ENCODE measurements around the gene CPEB1. TPM values are rescaled to one million over a fixed set of nuclear protein-coding genes. Genes with fewer than 3 reads are reported as not detected.

CPEB1 gene
- polyA plus RNA-seq, 2 of the 4 experiments (the other 2 are of a cell fraction) = 2.7 to 7.0 TPM

DNA sequence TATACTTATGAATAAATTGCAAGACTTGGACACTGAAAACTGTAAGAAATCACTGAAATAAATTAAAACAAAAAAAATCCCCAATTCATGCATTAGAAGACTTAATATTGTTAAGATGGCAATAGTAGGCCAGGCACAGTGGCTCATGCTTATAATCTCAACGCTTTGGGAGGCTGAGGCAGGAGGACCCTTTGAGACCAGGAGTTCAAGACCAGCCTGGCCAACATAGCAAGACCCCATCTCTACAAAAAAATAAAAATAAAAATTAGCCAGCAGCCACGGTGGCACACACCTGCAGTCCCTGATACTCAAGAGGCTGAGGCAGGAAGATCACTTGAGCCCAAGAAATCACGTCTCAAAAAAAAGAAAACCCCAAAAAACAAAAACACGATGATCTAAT, 35.8 kb downstream of the CPEB1 start (continued):
- no peak for TF ChIP-seq FOXS1 (CRISPR knock-in tag; IDR thresholded peaks at IDR 0.05)
- no peak for TF ChIP-seq RNF2 (IDR thresholded peaks at IDR 0.05; ENCODE audit: borderline replicate concordance, low read depth)
- no peak for TF ChIP-seq POLR2AphosphoS2 (conservative IDR thresholded peaks at IDR 0.05; ENCODE audit: low read length)

DNA sequence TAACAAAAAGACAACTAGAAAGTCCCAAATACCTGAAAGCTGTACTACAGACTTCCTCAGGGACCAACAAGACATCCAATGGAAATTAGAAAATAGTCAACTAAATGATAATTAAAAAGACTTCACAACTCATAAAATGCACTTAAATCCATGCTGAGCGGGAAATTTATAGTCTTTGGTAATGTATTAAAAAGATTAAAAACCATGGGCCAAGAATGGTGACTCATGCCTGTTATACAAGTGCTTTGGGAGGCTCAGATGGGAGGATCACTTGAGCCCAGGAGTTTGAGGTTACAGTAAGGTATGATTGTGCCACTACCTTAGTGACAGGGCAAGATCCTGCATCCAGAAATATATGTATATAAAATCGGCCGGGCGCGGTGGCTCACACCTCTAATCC, 45.0 kb downstream of the CPEB1 start:
- ChIA-PET POLR2A (no interaction called here), CTCF (interaction anchor here (0.6 to 1.0 kb wide), 2 partner anchors 20 to 59 kb away, joined by 3 read pairs; no protein-coding TSS in a partner anchor)
- no peaks in the 10 kb centered on the region for H3K4me1 ChIP-seq
- H3K9me3 ChIP-seq = no peaks in the 10 kb centered on the region
- TF ChIP-seq FOSL2 (IDR thresholded peaks at IDR 0.05) (no peak), FOSL2 (CRISPR knock-in tag; IDR thresholded peaks at IDR 0.05) (peak; percentile 32), SMC3 (IDR thresholded peaks at IDR 0.05) (no peak), KDM5A (IDR thresholded peaks at IDR 0.05) (no peak), ZNF302 (CRISPR knock-in tag; IDR thresholded peaks at IDR 0.05) (no peak), MAZ (IDR thresholded peaks at IDR 0.05; ENCODE audit: borderline replicate concordance, low read depth, low read length) (no peak)
- no peak overlapping the region for H3K4me3 ChIP-seq
- WGBS (ENCODE audit: missing lambda C conversion rate) = 74% methylated on average over 5 of the region's 5 CpGs
- FAIRE-seq = no peak
- H3K4me2 ChIP-seq = no peak overlapping the region
- no peak for DNase-seq (ENCODE audit: low read depth in 1 of 2, low spot score in 1 of 2)
- no peak overlapping the region for H3K27ac ChIP-seq
- no peak for ATAC-seq

DNA sequence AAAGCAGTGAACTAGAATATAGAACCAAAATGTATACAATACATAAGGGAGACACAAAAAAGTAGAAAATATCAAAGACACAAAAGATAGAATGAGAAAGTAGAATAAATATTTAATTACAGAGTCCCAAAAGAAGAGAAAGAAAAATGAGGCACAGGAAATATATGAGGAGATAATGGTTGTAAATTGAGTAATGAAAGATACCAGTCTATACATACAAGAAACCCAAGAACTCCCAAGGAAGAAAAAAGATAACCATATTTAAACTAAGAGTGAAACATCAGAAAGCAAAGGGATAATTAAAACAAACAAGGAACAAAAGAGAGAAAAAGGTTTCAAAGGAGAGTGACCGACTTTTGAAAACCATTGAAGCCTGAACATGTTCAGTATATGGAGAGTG, 47.3 kb downstream of the CPEB1 start:
- POLR2A ChIA-PET = no interaction called here
- TF ChIP-seq EHMT2 (IDR thresholded peaks at IDR 0.05; ENCODE audit: low read depth) = no peak
- FAIRE-seq (no peak), ATAC-seq (no peak), DNase-seq (ENCODE audit: low read depth in 1 of 2, low spot score in 1 of 2) (no peak)
- Histone ChIP-seq H3K4me2 (no peak overlapping the region), H3K9me3 (no peaks in the 10 kb centered on the region), H3K4me1 (no peaks in the 10 kb centered on the region), H3K4me3 (no peak overlapping the region), H3K27ac (no peak overlapping the region)
- CTCF ChIA-PET = no interaction called here
- 18% methylated on average over 1 of the region's 1 CpG for WGBS (ENCODE audit: missing lambda C conversion rate)

DNA sequence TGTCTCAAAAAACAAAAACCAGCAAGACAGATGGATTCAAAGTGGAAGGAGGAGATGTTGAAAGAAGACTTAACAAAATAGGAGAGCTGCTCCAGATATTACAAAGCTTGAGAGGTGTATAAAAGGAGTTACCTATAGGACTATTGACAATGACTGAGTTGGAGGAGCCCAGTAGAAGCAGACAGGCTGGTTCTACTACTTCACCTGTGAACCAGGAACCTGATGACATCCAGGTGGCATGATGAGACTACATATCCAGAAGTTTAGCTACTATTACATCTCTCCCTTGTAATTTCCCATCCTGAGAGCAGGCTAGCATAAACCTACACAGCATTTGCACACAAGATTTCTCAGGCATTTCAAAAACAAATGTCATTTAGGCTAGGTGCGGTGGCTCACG, 49.3 kb downstream of the CPEB1 start:
- no peak for TF ChIP-seq RAD21 (conservative IDR thresholded peaks at IDR 0.05 in 1 of 2, IDR thresholded peaks at IDR 0.05 in 1 of 2)
- WGBS (ENCODE audit: missing lambda C conversion rate) = 95% methylated on average over 2 of the region's 2 CpGs

DNA sequence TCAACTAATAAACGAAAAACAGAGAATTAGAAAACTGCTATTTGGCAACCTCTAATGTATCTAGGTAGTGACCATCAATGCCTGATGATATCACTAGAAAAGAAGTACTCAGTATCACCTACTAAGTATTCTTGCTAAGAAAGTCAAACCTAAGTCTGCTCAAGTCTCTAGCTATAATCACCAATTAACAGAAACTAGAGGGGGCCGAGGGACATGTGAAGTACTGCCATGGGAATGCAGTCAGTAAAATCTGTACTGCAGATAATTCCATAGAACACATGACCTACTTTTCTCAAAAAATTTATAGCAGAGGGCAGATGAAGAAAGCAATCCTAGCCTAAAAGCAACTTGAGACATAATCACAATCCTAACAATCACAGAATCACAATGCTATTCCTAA, 51.4 kb downstream of the CPEB1 start:
- H3K4me1 ChIP-seq = no peaks in the 10 kb centered on the region
- no peak for DNase-seq (ENCODE audit: low read depth in 1 of 2, low spot score in 1 of 2)

More for the DNA sequence above, 49.3 kb downstream of the CPEB1 start:
- ATAC-seq (no peak), FAIRE-seq (no peak), DNase-seq (ENCODE audit: low read depth in 1 of 2, low spot score in 1 of 2) (no peak)
- Histone ChIP-seq H3K4me3 (no peak overlapping the region), H3K27ac (no peak overlapping the region), H3K9me3 (no peaks in the 10 kb centered on the region), H3K4me2 (no peak overlapping the region), H3K4me1 (no peaks in the 10 kb centered on the region)
- CTCF ChIA-PET = interaction anchor here (1.0 kb wide), 1 partner anchor 25 kb away, joined by 3 read pairs; no protein-coding TSS in a partner anchor
- POLR2A ChIA-PET = no interaction called here

More for the DNA sequence above, 51.4 kb downstream of the CPEB1 start:
- H3K4me2 ChIP-seq = no peak overlapping the region
- 13% methylated on average over 2 of the region's 2 CpGs for WGBS (ENCODE audit: missing lambda C conversion rate)
- ChIA-PET POLR2A (no interaction called here), CTCF (no interaction called here)
- H3K4me3 ChIP-seq = no peak overlapping the region
- TF ChIP-seq FOXS1 (CRISPR knock-in tag; IDR thresholded peaks at IDR 0.05) = no peak
- TF ChIP-seq CEBPB (IDR thresholded peaks at IDR 0.05) = no peak
- no peak for TF ChIP-seq FOSB (CRISPR knock-in tag; IDR thresholded peaks at IDR 0.05)
- TF ChIP-seq PHF8 (IDR thresholded peaks at IDR 0.05; ENCODE audit: borderline replicate concordance, low read depth) = no peak
- TF ChIP-seq RCOR1 (IDR thresholded peaks at IDR 0.05; ENCODE audit: low read depth, low read length) = no peak
- TF ChIP-seq MAZ (IDR thresholded peaks at IDR 0.05; ENCODE audit: borderline replicate concordance, low read depth, low read length) = no peak
- no peak for TF ChIP-seq RAD21 (conservative IDR thresholded peaks at IDR 0.05 in 1 of 2, IDR thresholded peaks at IDR 0.05 in 1 of 2)
- no peak for TF ChIP-seq EHMT2 (IDR thresholded peaks at IDR 0.05; ENCODE audit: low read depth)
- TF ChIP-seq MYC (IDR thresholded peaks at IDR 0.05; ENCODE audit: borderline replicate concordance, low read length) = no peak
- TF ChIP-seq, protein P1, sequence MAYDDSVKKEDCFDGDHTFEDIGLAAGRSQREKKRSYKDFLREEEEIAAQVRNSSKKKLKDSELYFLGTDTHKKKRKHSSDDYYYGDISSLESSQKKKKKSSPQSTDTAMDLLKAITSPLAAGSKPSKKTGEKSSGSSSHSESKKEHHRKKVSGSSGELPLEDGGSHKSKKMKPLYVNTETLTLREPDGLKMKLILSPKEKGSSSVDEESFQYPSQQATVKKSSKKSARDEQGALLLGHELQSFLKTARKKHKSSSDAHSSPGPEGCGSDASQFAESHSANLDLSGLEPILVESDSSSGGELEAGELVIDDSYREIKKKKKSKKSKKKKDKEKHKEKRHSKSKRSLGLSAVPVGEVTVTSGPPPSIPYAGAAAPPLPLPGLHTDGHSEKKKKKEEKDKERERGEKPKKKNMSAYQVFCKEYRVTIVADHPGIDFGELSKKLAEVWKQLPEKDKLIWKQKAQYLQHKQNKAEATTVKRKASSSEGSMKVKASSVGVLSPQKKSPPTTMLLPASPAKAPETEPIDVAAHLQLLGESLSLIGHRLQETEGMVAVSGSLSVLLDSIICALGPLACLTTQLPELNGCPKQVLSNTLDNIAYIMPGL (CRISPR knock-in tag; IDR thresholded peaks at IDR 0.05; ENCODE audit: borderline replicate concordance) = no peak
- ATAC-seq = no peak
- FAIRE-seq = no peak
- H3K9me3 ChIP-seq = no peaks in the 10 kb centered on the region
- H3K27ac ChIP-seq = no peak overlapping the region

Measured in A549 (cell line).